Hepatic stellate cell (primary cell): Measurements from ENCODE around the gene GASK1A.
"Not testable (repeated sequence)": the region's sequence is repeated elsewhere in the genome, so short reads cannot be mapped to it uniquely, and the experiment has no call there.

Experiments used
- DNase-seq: peaks from one replicate; pipeline ENCODE4 v3.0.0; 2011; ENCODE audit warnings: low spot score

GASK1A gene

GRCh38 chr3:43031889-43032545 lies 52.9 kb downstream of the GASK1A start:
- DNase-seq, result no peak

GRCh38 chr3:43032646-43033628 lies 53.8 kb downstream of the GASK1A start:
- no peak for DNase-seq

GRCh38 chr3:43034200-43034599 lies 55.1 kb downstream of the GASK1A start:
- no peak for DNase-seq

- DNase-seq, result no peak
Observed at GRCh38 chr3:43034911-43035310, 55.8 kb downstream of the GASK1A start.

- no peak for DNase-seq
Observed at GRCh38 chr3:43035801-43036365, 56.8 kb downstream of the GASK1A start.

- no peak for DNase-seq
Observed at GRCh38 chr3:43036621-43037423, 57.7 kb downstream of the GASK1A start.

- no peak for DNase-seq
Observed at GRCh38 chr3:43038010-43038409, 58.9 kb downstream of the GASK1A start.

- DNase-seq, result no peak
Observed at GRCh38 chr3:43041517-43041916, 62.4 kb downstream of the GASK1A start.

GRCh38 chr3:43043071-43043766 lies 64.1 kb downstream of the GASK1A start:
- DNase-seq, result no peak

GRCh38 chr3:43043793-43044192 lies 64.7 kb downstream of the GASK1A start:
- DNase-seq, result no peak

GRCh38 chr3:43045079-43045478 lies 66.0 kb downstream of the GASK1A start:
- DNase-seq, result not testable (repeated sequence)

GRCh38 chr3:43046583-43046982 lies 67.5 kb downstream of the GASK1A start:
- DNase-seq, result no peak

GRCh38 chr3:43048470-43048869 lies 69.4 kb downstream of the GASK1A start:
- DNase-seq, result no peak

GRCh38 chr3:43053291-43053690 lies 74.2 kb downstream of the GASK1A start:
- no peak for DNase-seq

GRCh38 chr3:43054754-43055153 lies 75.6 kb downstream of the GASK1A start:
- DNase-seq, result no peak

- no peak for DNase-seq
Observed at GRCh38 chr3:43055393-43055792, 76.3 kb downstream of the GASK1A start.

GRCh38 chr3:43055806-43056770 lies 77.0 kb downstream of the GASK1A start:
- DNase-seq, result no peak

GRCh38 chr3:43059456-43059855 lies 80.3 kb downstream of the GASK1A start:
- DNase-seq, result no peak

- no peak for DNase-seq
Observed at GRCh38 chr3:43061101-43061895, 82.2 kb downstream of the GASK1A start.
